ENCODE results near the gene ALOX15. TPM values are rescaled to one million over a fixed set of nuclear protein-coding genes. Genes with fewer than 3 reads are reported as not detected.
A peak's percentile ranks its signal among the peaks of the same experiment; 100 is the strongest.

Gene ALOX15
- total RNA-seq, 6 experiments from 2014 or later = not detected

GRCh38 chr17:4610656-4611055, 30.8 kb downstream of the ALOX15 start:
- no peak for DNase-seq
- Mint-ChIP-seq H3K9me3 (no peaks in the 10 kb centered on the region), H3K27ac (no peak overlapping the region), H3K27me3 (ENCODE audit: insufficient read depth) (peaks cover 53% of the 10 kb centered on the region), H3K4me1 (ENCODE audit: low read depth) (peaks cover 6% of the 10 kb centered on the region; the same call in 1 of the 2 replicates), H3K4me3 (no peak overlapping the region), H3K36me3 (ENCODE audit: low read depth) (no peaks in the 10 kb centered on the region)
- TF ChIP-seq CTCF (IDR thresholded peaks at IDR 0.05) = no peak

- no peaks in the 10 kb centered on the region for H3K36me3 Mint-ChIP-seq (ENCODE audit: low read depth)
- no peak for DNase-seq
- no peak overlapping the region for H3K4me3 Mint-ChIP-seq
- H3K4me1 Mint-ChIP-seq (ENCODE audit: low read depth) = peaks cover 6% of the 10 kb centered on the region; the same call in 1 of the 2 replicates
- H3K27me3 Mint-ChIP-seq (ENCODE audit: insufficient read depth) = peaks cover 52% of the 10 kb centered on the region
- H3K9me3 Mint-ChIP-seq = no peaks in the 10 kb centered on the region
- H3K27ac Mint-ChIP-seq = no peak overlapping the region
- no peak for TF ChIP-seq CTCF (IDR thresholded peaks at IDR 0.05)
Measured at GRCh38 chr17:4610162-4610561, 31.3 kb downstream of the ALOX15 start.

- no peak for TF ChIP-seq CTCF (IDR thresholded peaks at IDR 0.05)
- Mint-ChIP-seq H3K9me3 (no peaks in the 10 kb centered on the region), H3K27me3 (ENCODE audit: insufficient read depth) (peaks cover 52% of the 10 kb centered on the region), H3K27ac (no peak overlapping the region), H3K4me1 (ENCODE audit: low read depth) (peaks cover 6% of the 10 kb centered on the region; the same call in 1 of the 2 replicates), H3K4me3 (no peak overlapping the region), H3K36me3 (ENCODE audit: low read depth) (no peaks in the 10 kb centered on the region)
- DNase-seq = no peak
Measured at GRCh38 chr17:4609761-4610160, 31.7 kb downstream of the ALOX15 start.

- H3K36me3 Mint-ChIP-seq (ENCODE audit: low read depth) = no peaks in the 10 kb centered on the region
- peaks cover 53% of the 10 kb centered on the region for H3K27me3 Mint-ChIP-seq (ENCODE audit: insufficient read depth)
- H3K27ac Mint-ChIP-seq = no peak overlapping the region
- peak overlapping the region; percentile 4; the same call in 1 of the 2 replicates for H3K4me3 Mint-ChIP-seq
- TF ChIP-seq CTCF (IDR thresholded peaks at IDR 0.05) = no peak
- no peaks in the 10 kb centered on the region for H3K9me3 Mint-ChIP-seq
- peaks cover 6% of the 10 kb centered on the region; the same call in 1 of the 2 replicates for H3K4me1 Mint-ChIP-seq (ENCODE audit: low read depth)
- DNase-seq = peak; percentile 32
Measured at GRCh38 chr17:4607773-4608187, 33.7 kb downstream of the ALOX15 start.

GRCh38 chr17:4607261-4607741, 34.2 kb downstream of the ALOX15 start:
- no peaks in the 10 kb centered on the region for H3K9me3 Mint-ChIP-seq
- peaks cover 6% of the 10 kb centered on the region; the same call in 1 of the 2 replicates for H3K4me1 Mint-ChIP-seq (ENCODE audit: low read depth)
- H3K4me3 Mint-ChIP-seq = peak overlapping the region; percentile 4; the same call in 1 of the 2 replicates
- peaks cover 48% of the 10 kb centered on the region for H3K27me3 Mint-ChIP-seq (ENCODE audit: insufficient read depth)
- no peak overlapping the region for H3K27ac Mint-ChIP-seq
- H3K36me3 Mint-ChIP-seq (ENCODE audit: low read depth) = no peaks in the 10 kb centered on the region
- TF ChIP-seq CTCF (IDR thresholded peaks at IDR 0.05) = no peak
- no peak for DNase-seq
